ENCODE data around the gene MFAP5. TPM values are rescaled to one million over a fixed set of nuclear protein-coding genes. Genes with fewer than 3 reads are reported as not detected.
"Not testable (repeated sequence)": the region's sequence is repeated elsewhere in the genome, so short reads cannot be mapped to it uniquely, and the experiment has no call there.

The MFAP5 gene
- total and polyA plus RNA-seq, 3 experiments from 2014 or later, result not detected

GRCh38 chr12:8637244-8637643 is 25.4 kb downstream of the MFAP5 start:
- H3K36me3 ChIP-seq (ENCODE audit: insufficient read depth, low read length), result no peaks in the 10 kb centered on the region
- Mint-ChIP-seq H3K4me3 (no peak overlapping the region), H3K4me1 (peaks cover 0 to 12% (median 3%) of the 10 kb centered on the region in 3 donors), H3K36me3 (no peaks in the 10 kb centered on the region), H3K27ac (peak overlapping the region in 1 of 8 donors; percentile 30), H3K27me3 (no peaks in the 10 kb centered on the region), H3K9me3 (peaks cover 0 to 2% (median 0%) of the 10 kb centered on the region in 5 donors)
- no peak overlapping the region for H3K4me3 ChIP-seq (ENCODE audit: low read length)
- CTCF ChIA-PET, result interaction anchor here (1.2 to 1.3 kb wide), 2 partner anchors 39 to 44 kb away, joined by 3 read pairs; no protein-coding TSS in a partner anchor
- no peaks in the 10 kb centered on the region for H3K27me3 ChIP-seq (ENCODE audit: insufficient read depth, low read length, poor library complexity, severe bottlenecking)
- no peak overlapping the region for H3K27ac ChIP-seq (ENCODE audit: low read depth, low read length)
- H3K9me3 ChIP-seq (ENCODE audit: low read length), result no peaks in the 10 kb centered on the region
- no peak for DNase-seq
- no peaks in the 10 kb centered on the region for H3K4me1 ChIP-seq (ENCODE audit: insufficient read depth, low read length)
- POLR2A ChIA-PET, result no interaction called here

- DNase-seq, result no peak
- Histone ChIP-seq H3K4me1 (ENCODE audit: insufficient read depth, low read length) (no peaks in the 10 kb centered on the region), H3K27me3 (ENCODE audit: insufficient read depth, low read length, poor library complexity, severe bottlenecking) (no peaks in the 10 kb centered on the region), H3K4me3 (ENCODE audit: low read length) (no peak overlapping the region), H3K36me3 (ENCODE audit: insufficient read depth, low read length) (no peaks in the 10 kb centered on the region), H3K27ac (ENCODE audit: low read depth, low read length) (no peak overlapping the region), H3K9me3 (ENCODE audit: low read length) (no peaks in the 10 kb centered on the region)
- Mint-ChIP-seq H3K27ac (peak overlapping the region in 3 of 8 donors; percentile 26 to 92 (median 38)), H3K9me3 (peaks cover 0 to 2% (median 0%) of the 10 kb centered on the region in 5 donors), H3K36me3 (no peaks in the 10 kb centered on the region), H3K27me3 (no peaks in the 10 kb centered on the region), H3K4me1 (peaks cover 0 to 12% (median 3%) of the 10 kb centered on the region in 3 donors), H3K4me3 (no peak overlapping the region)
- POLR2A ChIA-PET, result interaction anchor here (0.6 kb wide), 1 partner anchor 1760 kb away, joined by 3 read pairs; no protein-coding TSS in a partner anchor
- CTCF ChIA-PET, result no interaction called here
Observed at GRCh38 chr12:8636581-8636980, 26.0 kb downstream of the MFAP5 start.

- H3K4me1 ChIP-seq (ENCODE audit: insufficient read depth, low read length); H3K36me3 Mint-ChIP-seq; H3K9me3 ChIP-seq (ENCODE audit: low read length); CTCF ChIA-PET; POLR2A ChIA-PET; H3K4me3 Mint-ChIP-seq; H3K27me3 Mint-ChIP-seq; H3K9me3 Mint-ChIP-seq; H3K27ac ChIP-seq (ENCODE audit: low read depth, low read length); DNase-seq; H3K4me3 ChIP-seq (ENCODE audit: low read length); H3K27me3 ChIP-seq (ENCODE audit: insufficient read depth, low read length, poor library complexity, severe bottlenecking); H3K36me3 ChIP-seq (ENCODE audit: insufficient read depth, low read length): not testable (repeated sequence)
- Mint-ChIP-seq H3K4me1 (peaks cover 0 to 12% (median 4%) of the 10 kb centered on the region in 3 donors), H3K27ac (peak overlapping the region in 1 of 8 donors; percentile 92)
Observed at GRCh38 chr12:8636007-8636346, 26.6 kb downstream of the MFAP5 start.

GRCh38 chr12:8635342-8636006 is 27.2 kb downstream of the MFAP5 start:
- H3K27ac ChIP-seq (ENCODE audit: low read depth, low read length); H3K27me3 ChIP-seq (ENCODE audit: insufficient read depth, low read length, poor library complexity, severe bottlenecking); H3K36me3 ChIP-seq (ENCODE audit: insufficient read depth, low read length); H3K9me3 Mint-ChIP-seq; H3K9me3 ChIP-seq (ENCODE audit: low read length); H3K27me3 Mint-ChIP-seq; H3K4me1 ChIP-seq (ENCODE audit: insufficient read depth, low read length); DNase-seq; H3K4me3 ChIP-seq (ENCODE audit: low read length); H3K4me3 Mint-ChIP-seq; POLR2A ChIA-PET; H3K36me3 Mint-ChIP-seq: not testable (repeated sequence)
- H3K4me1 Mint-ChIP-seq, result peaks cover 0 to 12% (median 4%) of the 10 kb centered on the region in 3 donors
- CTCF ChIA-PET, result interaction anchor here (1.3 kb wide), 1 partner anchor 9 kb away, joined by 5 read pairs; no protein-coding TSS in a partner anchor
- peak overlapping the region in 1 of 8 donors; percentile 22 for H3K27ac Mint-ChIP-seq

- Mint-ChIP-seq H3K4me1 (peaks cover 0 to 9% (median 1%) of the 10 kb centered on the region in 3 donors), H3K9me3 (no peaks in the 10 kb centered on the region), H3K27me3 (no peaks in the 10 kb centered on the region), H3K4me3 (no peak overlapping the region), H3K36me3 (peaks cover 0 to 7% (median 0%) of the 10 kb centered on the region in 3 donors), H3K27ac (no peak overlapping the region)
- Histone ChIP-seq H3K9me3 (ENCODE audit: low read length) (no peaks in the 10 kb centered on the region), H3K4me1 (ENCODE audit: insufficient read depth, low read length) (no peaks in the 10 kb centered on the region), H3K36me3 (ENCODE audit: insufficient read depth, low read length) (no peaks in the 10 kb centered on the region), H3K27ac (ENCODE audit: low read depth, low read length) (no peak overlapping the region), H3K27me3 (ENCODE audit: insufficient read depth, low read length, poor library complexity, severe bottlenecking) (no peaks in the 10 kb centered on the region), H3K4me3 (ENCODE audit: low read length) (no peak overlapping the region)
- DNase-seq, result no peak
- POLR2A ChIA-PET, result interaction anchor here (0.5 kb wide), 1 partner anchor 45 kb away, joined by 4 read pairs; no protein-coding TSS in a partner anchor
- CTCF ChIA-PET, result interaction anchor here (1.0 kb wide), 1 partner anchor 21 kb away, joined by 3 read pairs; no protein-coding TSS in a partner anchor
Observed at GRCh38 chr12:8630131-8630530, 32.5 kb downstream of the MFAP5 start.

- no peak overlapping the region for H3K27ac Mint-ChIP-seq
- Histone ChIP-seq H3K27ac (ENCODE audit: low read depth, low read length) (no peak overlapping the region), H3K4me3 (ENCODE audit: low read length) (no peak overlapping the region), H3K4me1 (ENCODE audit: insufficient read depth, low read length) (no peaks in the 10 kb centered on the region), H3K27me3 (ENCODE audit: insufficient read depth, low read length, poor library complexity, severe bottlenecking) (no peaks in the 10 kb centered on the region), H3K36me3 (ENCODE audit: insufficient read depth, low read length) (no peaks in the 10 kb centered on the region), H3K9me3 (ENCODE audit: low read length) (no peaks in the 10 kb centered on the region)
- no peaks in the 10 kb centered on the region for H3K27me3 Mint-ChIP-seq
- POLR2A ChIA-PET, result interaction anchor here (0.5 to 1.2 kb wide), 2 partner anchors 15 to 46 kb away, joined by 4 read pairs; no protein-coding TSS in a partner anchor
- H3K36me3 Mint-ChIP-seq, result peaks cover 0 to 7% (median 0%) of the 10 kb centered on the region in 3 donors
- no peak overlapping the region for H3K4me3 Mint-ChIP-seq
- CTCF ChIA-PET, result interaction anchor here (1.0 to 1.6 kb wide), 3 partner anchors 17 to 20 kb away, joined by 3 to 5 read pairs (median 3); partner anchors contain the start of gene AICDA
- peaks cover 0 to 9% (median 1%) of the 10 kb centered on the region in 3 donors for H3K4me1 Mint-ChIP-seq
- DNase-seq, result no peak
- no peaks in the 10 kb centered on the region for H3K9me3 Mint-ChIP-seq
Observed at GRCh38 chr12:8629486-8630033, 33.1 kb downstream of the MFAP5 start.

- Histone ChIP-seq H3K9me3 (ENCODE audit: low read length) (no peaks in the 10 kb centered on the region), H3K27ac (ENCODE audit: low read depth, low read length) (no peak overlapping the region), H3K36me3 (ENCODE audit: insufficient read depth, low read length) (no peaks in the 10 kb centered on the region), H3K4me1 (ENCODE audit: insufficient read depth, low read length) (no peaks in the 10 kb centered on the region), H3K4me3 (ENCODE audit: low read length) (no peak overlapping the region), H3K27me3 (ENCODE audit: insufficient read depth, low read length, poor library complexity, severe bottlenecking) (no peaks in the 10 kb centered on the region)
- ChIA-PET POLR2A (interaction anchor here (1.2 kb wide), 1 partner anchor 16 kb away, joined by 4 read pairs; no protein-coding TSS in a partner anchor), CTCF (interaction anchor here (1.3 to 1.6 kb wide), 2 partner anchors 16 to 19 kb away, joined by 3 to 5 read pairs; partner anchors contain the start of gene AICDA)
- Mint-ChIP-seq H3K27ac (no peak overlapping the region), H3K36me3 (peaks cover 0 to 7% (median 0%) of the 10 kb centered on the region in 3 donors), H3K4me3 (no peak overlapping the region), H3K27me3 (no peaks in the 10 kb centered on the region), H3K4me1 (peaks cover 0 to 9% (median 1%) of the 10 kb centered on the region in 3 donors), H3K9me3 (no peaks in the 10 kb centered on the region)
- DNase-seq, result no peak
Observed at GRCh38 chr12:8628731-8629130, 33.9 kb downstream of the MFAP5 start.

GRCh38 chr12:8624750-8625149 is 37.9 kb downstream of the MFAP5 start:
- H3K9me3 ChIP-seq (ENCODE audit: low read length); POLR2A ChIA-PET; H3K4me3 ChIP-seq (ENCODE audit: low read length); H3K27me3 Mint-ChIP-seq; H3K4me1 ChIP-seq (ENCODE audit: insufficient read depth, low read length); H3K4me1 Mint-ChIP-seq; H3K27ac ChIP-seq (ENCODE audit: low read depth, low read length); H3K36me3 Mint-ChIP-seq; H3K9me3 Mint-ChIP-seq; H3K36me3 ChIP-seq (ENCODE audit: insufficient read depth, low read length); H3K27ac Mint-ChIP-seq; H3K4me3 Mint-ChIP-seq; H3K27me3 ChIP-seq (ENCODE audit: insufficient read depth, low read length, poor library complexity, severe bottlenecking); CTCF ChIA-PET; DNase-seq: not testable (repeated sequence)
